Activated B cell treated with CpG ODN at 0.5 μM for 24 hours (primary cell): ENCODE results near the gene AGBL1. TPM values are rescaled to one million over a fixed set of nuclear protein-coding genes. Genes with fewer than 3 reads are reported as not detected.

Experiments used
- ATAC-seq: fragments of 200-7000 bp; cut with Tn5 transposase; one replicate; pipeline ENCODE4 v1.10.0; 2021; ENCODE audit warnings: low read depth, mild to moderate bottlenecking, moderate library complexity
- CTCF ChIA-PET: fragments of 350-600 bp; sonication (Branson Sonifier 250); formaldehyde crosslinking; loops from one replicate; lab custom pipeline; 2021; ENCODE audit warnings: antibody characterized with exemption; lab: Charles Lee
- POLR2A ChIA-PET: fragments of 350-600 bp; sonication (Branson Sonifier 250); formaldehyde crosslinking; loops from one replicate; lab custom pipeline; 2021; ENCODE audit warnings: antibody characterized with exemption; lab: Charles Lee
- DNase-seq: peaks from one replicate; pipeline ENCODE4 v3.0.0; 2022
- H3K27ac Mint-ChIP-seq: one replicate; pipeline ENCODE4 v1.8.0; 2020; ENCODE audit warnings: mixed read lengths
- H3K27me3 Mint-ChIP-seq: one replicate; pipeline ENCODE4 v1.8.0; 2021; ENCODE audit warnings: mixed read lengths
- H3K36me3 Mint-ChIP-seq: one replicate; pipeline ENCODE4 v1.8.0; 2021; ENCODE audit warnings: low read depth, mixed read lengths
- H3K4me1 Mint-ChIP-seq: one replicate; pipeline ENCODE4 v1.8.0; 2021; ENCODE audit warnings: mixed read lengths
- H3K4me3 Mint-ChIP-seq: one replicate; pipeline ENCODE4 v1.8.0; 2020; ENCODE audit warnings: mild to moderate bottlenecking, mixed read lengths
- H3K9me3 Mint-ChIP-seq: one replicate; pipeline ENCODE4 v1.8.0; 2020; ENCODE audit warnings: mixed read lengths
- intact Hi-C: fragments of 100-400 bp; cut with micrococcal nuclease; formaldehyde crosslinking; loops from one replicate; pipeline ENCODE4 v1.15.1; 2024
- total RNA-seq: library from RNA; stranded (reverse); gene quantifications from 2 replicates; pipeline ENCODE4 v1.2.3, GENCODE V29; 2022
- TF ChIP-seq, protein P1 (sequence below): fragments of 200-600 bp; IDR thresholded peaks from one replicate; pipeline ENCODE4 v1.8.0; 2022; ENCODE audit warnings: antibody characterized with exemption, mild to moderate bottlenecking

AGBL1 gene
- total RNA-seq, 1 donor from 2014 or later: not detected

- H3K4me1 Mint-ChIP-seq: no peaks in the 10 kb centered on the region
- ATAC-seq: no peak
- no peak overlapping the region for H3K4me3 Mint-ChIP-seq
- ChIA-PET CTCF (no interaction called here), POLR2A (no interaction called here)
- TF ChIP-seq, protein P1, sequence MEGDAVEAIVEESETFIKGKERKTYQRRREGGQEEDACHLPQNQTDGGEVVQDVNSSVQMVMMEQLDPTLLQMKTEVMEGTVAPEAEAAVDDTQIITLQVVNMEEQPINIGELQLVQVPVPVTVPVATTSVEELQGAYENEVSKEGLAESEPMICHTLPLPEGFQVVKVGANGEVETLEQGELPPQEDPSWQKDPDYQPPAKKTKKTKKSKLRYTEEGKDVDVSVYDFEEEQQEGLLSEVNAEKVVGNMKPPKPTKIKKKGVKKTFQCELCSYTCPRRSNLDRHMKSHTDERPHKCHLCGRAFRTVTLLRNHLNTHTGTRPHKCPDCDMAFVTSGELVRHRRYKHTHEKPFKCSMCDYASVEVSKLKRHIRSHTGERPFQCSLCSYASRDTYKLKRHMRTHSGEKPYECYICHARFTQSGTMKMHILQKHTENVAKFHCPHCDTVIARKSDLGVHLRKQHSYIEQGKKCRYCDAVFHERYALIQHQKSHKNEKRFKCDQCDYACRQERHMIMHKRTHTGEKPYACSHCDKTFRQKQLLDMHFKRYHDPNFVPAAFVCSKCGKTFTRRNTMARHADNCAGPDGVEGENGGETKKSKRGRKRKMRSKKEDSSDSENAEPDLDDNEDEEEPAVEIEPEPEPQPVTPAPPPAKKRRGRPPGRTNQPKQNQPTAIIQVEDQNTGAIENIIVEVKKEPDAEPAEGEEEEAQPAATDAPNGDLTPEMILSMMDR: no peak
- H3K9me3 Mint-ChIP-seq: peaks cover 10% of the 10 kb centered on the region
- intact Hi-C loops: no loop called here
- no peak overlapping the region for H3K27ac Mint-ChIP-seq
- DNase-seq: no peak
- no peaks in the 10 kb centered on the region for H3K36me3 Mint-ChIP-seq
- H3K27me3 Mint-ChIP-seq: no peaks in the 10 kb centered on the region
These were observed 488.7 kb downstream of the AGBL1 start for GRCh38 chr15:86568378-86568777.

- ATAC-seq: no peak
- Mint-ChIP-seq H3K9me3 (peaks cover 2% of the 10 kb centered on the region), H3K27me3 (no peaks in the 10 kb centered on the region), H3K36me3 (no peaks in the 10 kb centered on the region), H3K4me3 (no peak overlapping the region), H3K4me1 (no peaks in the 10 kb centered on the region), H3K27ac (no peak overlapping the region)
- intact Hi-C loops: no loop called here
- POLR2A ChIA-PET: no interaction called here
- DNase-seq: no peak
- CTCF ChIA-PET: no interaction called here
- TF ChIP-seq, protein P1: no peak
These were observed 491.1 kb downstream of the AGBL1 start for GRCh38 chr15:86570738-86571137.

- no peaks in the 10 kb centered on the region for H3K4me1 Mint-ChIP-seq
- DNase-seq (no peak), ATAC-seq (no peak)
- H3K36me3 Mint-ChIP-seq: no peaks in the 10 kb centered on the region
- no peak overlapping the region for H3K27ac Mint-ChIP-seq
- CTCF ChIA-PET: no interaction called here
- H3K4me3 Mint-ChIP-seq: no peak overlapping the region
- no peaks in the 10 kb centered on the region for H3K9me3 Mint-ChIP-seq
- TF ChIP-seq, protein P1: no peak
- intact Hi-C loops: no loop called here
- H3K27me3 Mint-ChIP-seq: no peaks in the 10 kb centered on the region
- POLR2A ChIA-PET: no interaction called here
These were observed 492.2 kb downstream of the AGBL1 start for GRCh38 chr15:86571873-86572272.

DNA sequence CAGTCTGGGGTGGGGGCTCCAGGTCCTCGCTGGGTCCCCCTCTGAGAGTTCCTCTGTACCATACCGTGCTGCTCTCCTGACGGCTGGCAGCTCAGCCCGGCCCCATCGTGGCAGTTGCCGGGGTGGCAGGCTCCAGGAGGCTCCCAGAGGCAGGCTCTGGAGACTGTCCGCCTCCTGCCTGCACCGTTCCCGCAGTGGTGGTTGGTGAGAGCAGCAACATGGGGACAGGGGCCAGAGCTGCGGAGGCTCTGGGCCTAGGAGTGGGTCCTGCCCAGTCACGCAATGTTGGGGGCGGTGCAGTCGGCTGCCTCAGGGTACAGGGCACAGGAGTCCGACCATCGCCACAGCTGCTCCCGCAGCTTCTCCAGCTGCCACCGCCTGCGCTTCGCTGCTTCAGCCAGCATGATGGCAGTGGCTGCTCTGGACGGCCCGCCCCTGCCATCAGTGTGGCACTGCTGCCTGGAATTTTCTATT, 492.7 kb downstream of the AGBL1 start:
- CTCF ChIA-PET: no interaction called here
- POLR2A ChIA-PET: no interaction called here
- no peak for DNase-seq
- no peaks in the 10 kb centered on the region for H3K4me1 Mint-ChIP-seq
- H3K36me3 Mint-ChIP-seq: no peaks in the 10 kb centered on the region
- TF ChIP-seq, protein P1: no peak
- intact Hi-C loops: no loop called here
- H3K27ac Mint-ChIP-seq: no peak overlapping the region
- no peaks in the 10 kb centered on the region for H3K9me3 Mint-ChIP-seq
- H3K27me3 Mint-ChIP-seq: no peaks in the 10 kb centered on the region
- ATAC-seq: no peak
- no peak overlapping the region for H3K4me3 Mint-ChIP-seq

DNA sequence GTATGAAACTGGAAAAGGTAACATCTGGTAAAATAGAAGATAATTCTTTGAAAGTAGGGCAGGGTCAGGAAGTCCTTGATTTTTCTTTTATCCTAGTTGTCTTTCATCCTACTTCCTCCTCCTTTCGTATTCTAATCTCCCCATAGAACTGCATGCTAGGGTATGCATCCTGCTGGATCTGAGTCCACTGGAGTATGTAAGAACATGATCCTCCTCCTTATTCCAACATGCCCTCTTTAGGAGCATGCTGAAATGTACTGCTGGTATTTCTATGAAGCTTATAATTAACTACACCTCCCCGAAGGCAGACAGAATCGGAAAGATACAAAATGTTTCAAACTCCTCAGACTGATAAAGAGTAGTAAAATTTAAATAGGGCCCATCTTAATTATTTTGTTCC, 493.8 kb downstream of the AGBL1 start:
- intact Hi-C loops: no loop called here
- Mint-ChIP-seq H3K27me3 (no peaks in the 10 kb centered on the region), H3K27ac (no peak overlapping the region), H3K36me3 (no peaks in the 10 kb centered on the region), H3K9me3 (no peaks in the 10 kb centered on the region), H3K4me3 (no peak overlapping the region), H3K4me1 (no peaks in the 10 kb centered on the region)
- ChIA-PET CTCF (no interaction called here), POLR2A (no interaction called here)
- DNase-seq: no peak
- TF ChIP-seq, protein P1: no peak
- no peak for ATAC-seq
